Measurements from ENCODE around the gene TRPV4.

GRCh38 chr12:109783965-109784244 lies 49.3 kb downstream of the TRPV4 start:
- TF ChIP-seq POLR2AphosphoS5 (IDR thresholded peaks at IDR 0.05; ENCODE audit: low read depth) (no peak), CTCF (conservative IDR thresholded peaks at IDR 0.05; ENCODE audit: low read depth in 2 of 2) (no peak), EZH2phosphoT487 (IDR thresholded peaks at IDR 0.05; ENCODE audit: unreplicated experiment) (no peak), EZH2 (IDR thresholded peaks at IDR 0.05; ENCODE audit: low read depth, unreplicated experiment) (no peak)

Data from GM23338 (cell line).